ENCODE data around the gene PTGER3.
"Not testable (repeated sequence)": the region's sequence is repeated elsewhere in the genome, so short reads cannot be mapped to it uniquely, and the experiment has no call there.

PTGER3 gene

DNA sequence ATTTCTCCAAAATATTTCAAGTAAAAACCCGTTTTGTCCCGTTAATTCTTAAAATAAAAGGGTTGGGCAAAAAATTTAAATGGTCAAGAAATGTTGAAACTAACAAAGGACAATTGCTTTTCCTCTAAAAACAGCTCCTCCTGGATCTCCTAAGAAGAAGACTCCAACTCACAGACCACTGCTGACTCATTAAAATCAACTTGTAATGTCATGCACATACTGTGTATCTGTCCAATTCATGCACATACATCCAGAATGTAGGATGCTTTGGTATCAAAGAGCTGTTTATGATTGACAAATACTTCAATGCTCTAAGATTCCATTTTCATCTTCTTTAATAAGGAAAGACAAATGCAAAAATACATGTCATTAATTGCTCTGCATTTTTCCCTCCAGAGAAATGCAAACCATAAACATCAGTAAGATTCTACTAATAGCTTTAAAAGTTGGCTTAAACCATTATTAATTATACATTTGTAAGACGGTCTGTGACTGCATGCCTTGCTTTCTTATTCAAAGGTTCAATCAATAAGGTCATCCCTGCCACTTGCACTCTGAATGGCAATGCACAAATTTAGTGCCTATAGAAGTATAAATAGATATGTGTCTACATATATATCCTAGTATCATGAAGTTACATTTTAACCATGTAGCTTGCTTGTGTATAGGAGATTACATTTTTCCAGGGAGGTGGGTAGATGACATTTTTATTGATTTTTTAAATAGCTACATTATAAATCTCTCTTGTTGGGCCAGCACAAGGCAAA is 44.7 kb downstream of the PTGER3 start:
- DNase-seq (ENCODE audit: low read depth in 2 of 2): no peak

DNA sequence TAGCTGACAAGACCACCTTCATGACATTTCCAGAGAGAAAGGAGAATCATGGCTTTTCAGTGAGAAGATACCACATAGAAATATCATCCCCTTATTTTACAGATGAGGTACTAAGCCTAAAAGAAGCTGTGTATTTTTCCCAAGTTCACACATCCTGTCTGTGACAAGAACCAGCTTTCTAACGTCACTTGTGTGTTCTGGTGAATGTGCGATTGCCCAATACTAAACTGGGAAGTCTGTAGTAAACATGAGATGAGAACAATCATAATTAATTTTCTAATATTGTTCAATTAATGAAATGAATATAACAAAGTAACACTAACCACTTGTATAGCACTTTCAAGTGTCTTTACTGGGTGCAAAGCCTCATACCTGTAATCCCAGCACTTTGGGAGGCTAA is 46.0 kb downstream of the PTGER3 start:
- DNase-seq (ENCODE audit: low read depth in 2 of 2): no peak

DNA sequence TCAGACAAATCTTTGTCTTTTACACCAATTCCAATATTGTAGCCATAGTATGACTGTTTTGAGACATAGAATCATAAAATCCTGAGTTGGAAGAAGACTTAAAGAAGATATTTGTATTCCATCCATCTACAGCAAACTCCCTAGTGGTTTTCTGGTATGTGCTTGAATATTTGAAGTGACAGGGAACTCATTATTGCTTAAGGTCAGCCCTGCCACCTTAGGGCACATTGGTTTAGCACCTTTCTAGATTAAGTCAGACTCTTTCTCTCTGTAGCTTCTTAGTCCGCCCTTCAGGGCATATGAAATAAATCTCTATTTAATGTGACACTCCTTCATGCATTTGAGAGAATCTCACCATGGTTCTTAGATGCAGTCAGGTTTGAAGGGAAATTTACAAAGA is 49.8 kb downstream of the PTGER3 start:
- DNase-seq (ENCODE audit: low read depth in 2 of 2): no peak

DNA sequence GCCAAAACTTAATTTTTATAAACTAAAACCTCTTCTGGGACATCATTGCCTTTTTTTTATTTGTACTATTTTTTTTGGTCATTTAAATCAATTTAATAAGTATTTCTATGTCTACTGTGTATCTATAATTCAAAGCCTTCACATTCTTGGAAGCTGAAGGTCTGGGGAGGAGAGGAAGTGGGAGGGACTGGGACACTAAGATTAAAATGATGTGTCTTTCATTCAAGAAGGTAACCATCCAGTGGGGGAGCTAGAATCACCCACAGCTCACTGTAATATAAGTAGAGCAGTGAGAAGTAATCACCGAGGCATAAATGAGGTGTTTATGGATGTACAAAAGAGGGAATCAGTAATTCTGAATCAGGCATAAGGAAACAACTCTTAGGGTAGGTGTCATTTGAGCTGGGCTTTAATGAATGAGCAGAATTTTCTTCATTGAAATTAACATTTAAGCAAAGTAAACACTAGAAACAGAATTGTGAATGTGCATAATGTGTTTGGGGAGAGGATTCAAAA is 52.8 kb downstream of the PTGER3 start:
- DNase-seq (ENCODE audit: low read depth in 2 of 2): no peak

DNA sequence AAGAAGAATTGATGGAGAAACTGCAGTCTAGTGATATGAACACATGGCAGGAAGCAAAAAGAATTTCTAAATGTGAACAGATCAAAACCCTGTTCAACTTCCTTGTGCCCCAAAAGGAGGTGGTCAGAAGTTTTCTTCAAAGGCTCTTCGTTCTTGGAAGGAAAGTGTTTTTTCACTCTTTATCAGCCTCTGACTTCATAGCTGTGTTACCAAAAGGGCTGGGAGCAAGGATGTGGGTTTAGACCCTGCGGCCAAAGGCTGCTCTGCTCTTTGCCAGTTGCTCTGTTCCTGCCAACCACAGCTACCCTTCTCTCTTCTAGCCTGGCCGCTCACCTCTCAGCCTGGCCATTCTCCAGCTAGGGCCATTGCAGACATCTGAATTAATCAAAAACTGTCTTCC is 53.8 kb downstream of the PTGER3 start:
- DNase-seq (ENCODE audit: low read depth in 2 of 2): no peak

DNA sequence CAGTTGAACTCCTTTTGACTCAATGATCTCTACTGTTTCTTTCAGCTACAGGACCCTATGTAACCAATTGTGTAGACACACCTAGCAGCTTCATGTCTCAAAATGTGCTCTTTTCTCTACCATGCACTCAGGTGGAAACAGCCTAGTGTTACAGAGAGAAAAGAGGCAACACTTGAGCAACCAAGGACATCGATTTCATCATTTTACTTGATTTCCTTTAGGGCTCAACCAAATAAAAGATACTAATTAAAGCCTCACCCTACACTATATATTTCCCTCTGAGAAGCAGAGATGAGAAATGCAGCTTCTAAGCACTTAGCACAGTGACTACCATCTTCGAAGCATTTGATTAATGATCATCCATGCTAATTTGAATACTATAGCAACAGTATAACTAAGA is 55.1 kb downstream of the PTGER3 start:
- DNase-seq (ENCODE audit: low read depth in 2 of 2): no peak

DNA sequence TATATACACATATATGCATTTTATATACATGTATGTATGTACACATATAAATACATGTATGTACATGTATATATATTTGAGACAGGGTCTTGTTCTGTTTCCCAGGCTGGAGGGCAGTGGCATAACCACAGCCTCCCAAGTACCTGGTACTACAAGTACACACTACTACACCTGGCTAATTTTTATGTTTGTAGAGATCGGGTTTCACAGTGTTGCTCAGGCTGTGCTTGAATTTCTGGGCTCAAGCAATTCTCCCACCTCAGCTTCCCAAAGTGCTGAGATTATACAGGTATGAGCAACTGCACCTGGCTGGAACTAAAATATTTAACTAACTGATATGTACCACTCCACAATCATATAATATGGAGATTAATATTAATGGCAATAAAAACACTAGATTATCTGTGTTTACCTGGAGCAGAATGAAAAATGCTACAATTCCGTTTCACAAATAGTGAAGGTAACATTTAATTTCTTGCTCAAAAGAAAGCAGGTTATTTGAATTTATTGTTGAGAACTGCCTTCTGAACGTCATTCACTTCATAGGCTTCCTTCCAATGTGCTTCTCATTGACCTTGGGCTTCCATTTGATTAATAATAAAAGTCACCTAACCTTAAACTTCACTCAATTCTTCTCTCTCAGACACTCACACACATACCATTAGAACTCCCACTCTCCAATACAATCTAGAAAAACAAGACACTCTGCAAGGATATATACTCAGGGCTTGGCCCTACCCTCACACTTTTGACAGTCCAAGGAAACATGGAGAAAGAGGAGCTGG is 57.0 kb downstream of the PTGER3 start:
- no peak for DNase-seq (ENCODE audit: low read depth in 2 of 2)

DNA sequence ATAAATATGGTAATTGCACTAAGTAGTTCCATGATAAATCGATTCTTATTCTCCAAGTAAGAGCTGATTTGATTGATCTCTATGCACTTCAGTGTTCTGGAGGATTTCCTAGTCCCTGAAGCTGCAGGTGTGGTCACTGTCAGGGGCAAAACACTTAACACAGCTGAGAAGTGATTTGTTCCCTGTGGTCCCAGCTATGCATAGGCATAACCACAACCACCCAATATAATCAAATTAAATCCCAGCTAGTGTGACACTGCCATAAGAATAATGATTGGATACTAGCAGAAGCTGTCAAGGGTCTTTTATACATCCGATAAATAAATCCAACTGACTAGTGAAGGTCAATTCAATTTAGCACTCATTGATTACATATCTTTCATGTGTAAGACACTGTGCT is 60.1 kb downstream of the PTGER3 start:
- no peak for DNase-seq (ENCODE audit: low read depth in 2 of 2)

DNA sequence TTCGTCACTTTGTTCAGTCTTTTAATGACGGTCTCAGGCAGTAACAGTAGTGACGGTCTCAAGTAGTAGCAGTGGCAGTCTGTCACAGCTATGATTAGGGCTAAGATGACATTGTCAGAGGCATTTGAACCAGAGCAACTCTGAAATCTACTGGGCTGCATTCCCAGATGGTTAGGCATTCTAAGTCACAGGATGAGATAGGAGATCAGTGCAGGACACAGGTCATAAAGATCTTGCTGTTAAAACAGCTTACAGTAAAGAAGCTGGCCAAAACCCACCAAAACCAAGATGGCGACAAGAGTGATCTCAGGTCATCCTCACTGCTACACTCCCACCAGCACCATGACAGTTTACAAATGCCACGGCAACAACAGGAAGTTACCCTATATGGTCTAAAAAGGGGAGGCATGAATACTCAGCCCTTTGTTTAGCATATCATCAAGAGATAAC is 61.8 kb downstream of the PTGER3 start:
- DNase-seq (ENCODE audit: low read depth in 2 of 2): not testable (repeated sequence)

DNA sequence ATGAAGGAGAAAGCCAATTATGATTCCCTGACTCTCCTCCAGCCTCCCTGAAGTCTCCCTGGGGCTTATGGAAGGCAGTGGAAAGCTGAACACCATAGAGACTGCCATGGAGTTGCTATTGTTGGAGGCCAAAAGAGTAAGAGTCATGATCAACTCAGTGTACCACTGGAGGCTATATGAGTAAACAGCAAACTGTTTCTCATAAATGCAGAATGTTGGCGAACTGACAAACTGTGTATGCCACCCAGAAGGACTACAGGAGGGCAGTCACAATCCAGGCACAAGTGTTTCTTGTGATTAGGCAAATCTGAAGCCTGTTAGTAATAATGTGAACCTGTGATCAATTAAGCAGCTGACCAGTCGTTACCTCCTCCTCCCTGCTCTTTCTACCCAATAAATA is 62.3 kb downstream of the PTGER3 start:
- not testable (repeated sequence) for DNase-seq (ENCODE audit: low read depth in 2 of 2)

DNA sequence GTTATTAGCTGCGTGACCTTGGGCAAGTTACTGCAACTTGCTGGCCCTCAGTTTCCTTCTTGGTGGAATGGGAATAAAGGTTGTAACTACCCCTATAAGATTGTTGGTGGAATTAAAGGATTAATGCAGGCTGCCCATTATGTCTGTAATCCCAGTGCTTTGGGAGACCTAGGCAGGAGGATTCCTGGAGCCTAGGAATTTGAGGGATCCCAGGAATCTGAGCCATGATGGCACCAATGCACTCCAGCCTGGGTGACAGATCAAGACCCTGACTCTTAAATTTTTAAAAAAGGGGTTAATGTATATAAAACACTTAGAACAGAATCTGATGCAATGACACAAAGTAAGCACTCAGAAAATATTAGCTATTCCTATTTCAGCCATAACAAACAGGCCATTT is 67.3 kb downstream of the PTGER3 start:
- no peak for DNase-seq (ENCODE audit: low read depth in 2 of 2)

DNA sequence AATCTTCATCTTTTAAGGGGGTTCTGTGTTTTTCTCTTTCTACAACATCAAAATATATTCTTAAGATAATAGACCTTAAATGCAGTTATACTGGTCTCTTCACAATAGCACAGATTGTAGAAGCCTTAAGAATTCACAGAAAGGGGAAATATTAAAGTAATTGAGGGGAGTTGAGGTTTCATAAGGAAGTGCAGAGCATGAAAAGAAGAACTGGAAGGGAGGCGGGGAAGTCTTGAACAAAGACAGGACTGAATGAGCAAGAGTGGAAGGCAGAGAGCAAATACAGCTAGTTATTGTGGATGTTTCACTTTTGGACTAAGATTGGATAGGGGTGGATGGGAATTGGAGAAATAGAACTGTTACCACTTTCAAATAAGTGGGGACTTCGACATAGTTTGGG is 67.7 kb downstream of the PTGER3 start:
- DNase-seq (ENCODE audit: low read depth in 2 of 2): no peak

DNA sequence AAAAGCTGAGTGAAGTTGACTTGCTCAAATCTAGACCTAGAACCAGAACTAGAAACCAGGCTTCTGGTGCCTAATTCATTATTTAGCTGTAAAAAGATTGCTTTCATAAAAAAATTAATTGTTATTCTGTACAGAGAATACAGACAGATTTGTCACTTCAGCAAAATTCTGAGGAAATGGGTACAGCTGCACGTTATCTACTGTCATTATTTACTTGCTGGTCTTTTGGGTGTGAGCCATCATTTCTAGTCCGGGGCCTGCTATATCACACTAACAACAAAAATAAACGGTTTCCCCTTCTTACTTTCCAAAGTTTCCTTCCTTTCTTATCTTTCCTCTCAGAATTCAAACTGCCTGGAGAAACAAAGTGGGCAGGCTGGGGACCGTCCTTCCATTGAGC is 68.3 kb downstream of the PTGER3 start:
- DNase-seq (ENCODE audit: low read depth in 2 of 2): no peak

DNA sequence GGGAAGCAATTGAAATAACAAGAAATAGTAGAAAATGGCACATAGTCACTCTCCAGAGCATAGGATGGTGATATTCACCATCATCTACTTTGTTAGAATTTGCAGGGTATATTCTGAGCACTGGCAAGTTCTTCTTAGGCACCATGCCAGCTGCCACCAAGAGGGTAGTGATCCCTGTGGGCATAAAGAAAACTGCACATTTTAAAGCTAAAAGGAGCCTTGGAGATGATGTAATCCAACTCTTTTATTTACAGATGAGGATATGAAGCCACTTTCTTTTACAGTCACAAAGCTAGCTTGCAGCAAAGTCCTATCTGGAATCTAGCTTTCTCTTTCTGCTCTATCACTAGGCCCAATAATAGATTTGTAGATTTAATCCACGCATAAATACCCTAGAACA is 69.0 kb downstream of the PTGER3 start:
- DNase-seq (ENCODE audit: low read depth in 2 of 2): no peak

DNA sequence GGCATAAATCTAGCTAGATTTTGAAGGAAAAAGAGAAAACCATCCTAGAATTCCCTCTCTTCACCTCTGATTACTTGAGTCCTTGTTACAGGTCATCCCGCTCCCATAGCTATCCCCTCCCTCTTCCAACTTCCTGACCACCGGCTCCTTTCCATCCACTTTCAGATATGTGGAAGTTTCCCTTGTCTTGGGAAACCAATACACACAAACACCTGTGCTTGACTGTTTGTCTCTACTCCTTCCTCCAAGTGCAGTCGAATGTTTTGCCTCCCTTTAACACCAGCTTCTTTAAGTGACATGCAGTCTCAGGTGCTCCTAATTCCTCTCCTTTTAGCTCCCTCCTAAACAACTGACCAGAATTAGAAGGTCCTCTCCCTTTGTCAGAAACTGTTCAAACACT is 70.0 kb downstream of the PTGER3 start:
- no peak for DNase-seq (ENCODE audit: low read depth in 2 of 2)

DNA sequence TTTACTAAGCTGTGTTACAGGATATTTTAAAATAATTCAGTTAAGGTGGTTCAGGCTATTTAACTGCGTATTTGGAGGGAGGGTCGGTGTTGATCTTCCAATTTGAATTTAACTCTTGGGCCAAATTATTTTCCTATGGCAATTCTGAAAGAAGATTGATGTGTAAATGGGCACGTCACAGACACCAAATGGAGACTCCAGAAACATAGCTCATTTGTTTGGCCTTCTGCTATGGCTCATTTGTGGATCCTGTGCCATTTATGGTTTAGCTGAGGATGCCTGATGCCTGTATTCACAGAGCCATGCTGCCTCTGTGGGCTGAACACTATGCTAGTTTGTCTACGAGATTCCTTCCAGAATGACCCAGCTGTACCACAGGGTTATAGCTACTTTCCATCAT is 70.6 kb downstream of the PTGER3 start:
- no peak for DNase-seq (ENCODE audit: low read depth in 2 of 2)

DNA sequence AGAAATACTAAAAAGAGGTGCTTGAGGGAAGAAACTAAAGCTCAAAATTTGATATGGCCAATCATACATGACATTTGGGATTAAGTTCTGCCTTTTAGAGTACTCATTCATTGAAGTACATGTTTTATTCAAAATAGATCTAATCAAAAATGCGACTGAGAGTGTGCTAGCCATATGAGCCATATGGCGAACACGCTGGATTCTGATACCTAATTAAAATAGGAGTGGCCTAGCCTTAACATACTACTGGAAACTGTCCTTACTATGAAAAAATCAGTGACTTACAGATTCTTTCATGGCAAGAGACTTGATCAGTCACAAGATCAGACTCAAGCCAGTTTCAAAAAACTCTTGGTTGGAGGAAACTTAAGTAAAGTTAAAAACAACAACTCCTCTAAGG is 73.9 kb downstream of the PTGER3 start:
- DNase-seq (ENCODE audit: low read depth in 2 of 2): no peak

DNA sequence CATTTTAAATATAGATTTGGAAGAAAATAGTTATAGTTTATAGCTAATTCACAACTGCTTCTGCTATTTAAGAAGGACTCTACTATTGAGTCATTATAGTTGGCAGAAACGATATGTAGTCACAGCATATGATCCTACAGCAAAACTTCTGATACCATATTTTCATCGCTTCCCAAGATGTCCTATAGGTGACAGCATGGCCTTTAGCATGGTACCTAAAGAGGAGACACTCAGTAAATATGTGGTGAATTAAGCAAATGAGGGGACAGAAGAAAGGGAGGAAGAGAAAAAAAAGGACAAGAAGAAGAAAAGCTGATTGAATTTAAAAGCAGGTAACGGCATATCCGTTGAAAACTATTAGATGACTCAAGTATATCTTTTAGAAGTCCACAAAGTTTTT is 77.2 kb downstream of the PTGER3 start:
- no peak for DNase-seq (ENCODE audit: low read depth in 2 of 2)

DNA sequence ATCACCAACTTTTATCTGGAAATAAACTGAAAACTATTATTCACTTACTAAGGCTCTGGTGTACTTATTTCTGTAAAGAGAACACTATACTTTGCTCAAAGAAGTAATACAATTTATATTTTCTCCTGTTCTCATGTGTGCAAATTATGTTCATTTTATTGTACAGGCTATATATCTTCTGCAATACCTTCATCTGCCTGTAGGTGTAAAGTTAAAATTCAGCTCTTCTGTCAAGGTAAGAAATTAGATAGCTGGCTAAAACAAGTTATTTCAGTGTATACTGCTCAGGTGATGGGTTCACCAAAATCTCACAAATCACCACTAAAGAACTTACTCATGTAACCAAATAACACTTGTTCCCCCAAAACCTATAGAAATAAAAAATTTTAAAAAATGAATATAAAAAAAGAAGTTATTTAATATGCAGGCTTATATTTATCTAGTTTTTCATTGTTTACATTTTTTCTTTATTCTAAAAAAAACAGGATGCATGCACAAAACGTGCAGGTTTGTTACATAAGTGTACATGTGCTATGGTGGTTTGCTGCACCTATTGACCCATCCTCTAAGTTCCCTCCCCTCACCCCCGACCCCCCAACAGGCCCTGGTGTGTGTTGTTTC is 81.5 kb downstream of the PTGER3 start:
- DNase-seq (ENCODE audit: low read depth in 2 of 2): no peak

DNA sequence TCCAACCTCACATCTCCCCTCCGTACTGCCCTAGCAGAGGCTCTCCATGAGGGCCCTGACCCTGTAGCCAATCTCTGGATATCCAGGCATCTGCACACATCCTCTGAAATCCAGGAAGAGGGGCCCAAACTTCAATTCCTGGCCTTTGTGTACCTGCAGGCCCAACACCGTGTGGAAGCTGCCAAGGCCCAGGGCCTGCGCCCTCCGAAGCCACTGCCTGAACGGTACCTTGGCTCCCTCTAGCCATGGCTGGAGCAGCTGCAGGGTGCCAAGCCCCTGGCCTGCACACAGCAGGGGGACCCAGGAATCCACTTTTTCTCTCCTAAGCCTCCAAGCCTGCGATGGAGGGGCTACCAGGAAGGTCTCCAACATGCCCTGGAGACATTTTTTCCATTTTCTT is 84.2 kb downstream of the PTGER3 start:
- no peak for DNase-seq (ENCODE audit: low read depth in 2 of 2)

DNA sequence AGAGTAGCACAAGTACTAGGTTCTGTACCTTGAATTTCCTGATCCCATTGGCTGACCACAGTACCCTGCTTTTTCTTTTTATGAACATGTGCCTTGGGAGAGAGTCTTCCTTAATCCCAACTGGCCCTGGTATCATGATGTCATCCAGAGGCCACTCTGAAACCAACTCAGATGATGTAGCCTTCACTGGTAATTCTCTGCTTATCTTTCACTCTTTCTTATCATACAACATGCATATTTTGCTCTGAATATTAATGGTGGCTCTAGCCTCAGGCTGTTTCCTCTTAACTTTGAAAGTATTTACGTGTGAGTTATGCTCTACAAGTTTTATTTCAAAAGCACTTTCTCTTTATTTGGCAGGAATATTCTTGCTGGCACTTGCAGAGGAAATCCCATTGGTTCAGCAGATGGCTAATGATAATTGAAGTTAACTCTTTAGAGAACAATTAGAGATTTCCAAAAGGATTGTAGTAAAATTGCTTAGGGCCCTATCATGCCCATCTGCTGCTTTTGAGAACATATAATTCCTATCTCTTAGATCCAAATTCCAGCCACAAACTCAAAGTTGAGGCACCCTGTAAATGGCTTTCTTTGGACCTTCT is 86.1 kb downstream of the PTGER3 start:
- no peak for DNase-seq (ENCODE audit: low read depth in 2 of 2)

DNA sequence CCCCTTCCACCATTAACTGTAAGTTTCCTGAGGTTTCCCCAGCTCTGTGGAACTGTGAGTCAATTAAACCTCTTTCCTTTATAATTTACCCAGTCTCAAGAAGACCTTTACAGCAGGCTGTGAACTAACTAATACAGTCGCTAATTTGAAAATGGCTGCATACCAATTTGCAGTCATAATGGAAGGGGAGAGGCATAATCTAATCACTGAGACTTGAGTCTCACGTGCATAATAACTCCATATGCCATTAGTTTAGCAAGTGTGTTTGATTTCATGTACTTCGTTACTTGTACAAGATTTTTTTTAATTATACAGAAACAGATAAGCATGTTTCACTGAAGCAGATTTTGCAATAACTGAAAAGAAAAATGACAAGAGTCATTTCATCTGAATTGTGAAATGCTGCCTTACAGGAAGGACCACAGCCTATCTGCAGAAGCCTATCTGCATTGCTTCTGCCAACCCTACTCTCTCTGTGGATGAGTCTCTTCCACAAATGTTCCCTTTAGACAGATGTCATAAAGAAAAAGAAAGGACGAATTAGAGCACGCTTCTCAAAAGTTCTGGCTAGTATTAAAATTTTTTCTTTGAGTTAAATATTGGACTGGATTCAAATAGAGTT is 99.1 kb downstream of the PTGER3 start:
- DNase-seq (ENCODE audit: low read depth in 2 of 2): no peak
